Endothelial cell of umbilical vein (primary cell): ENCODE results near the gene TLR4.

ENCODE experiments used
- CTCF ChIP-seq, 2 donors: IDR thresholded peaks; 1 replicate in 1 of 2; 2 replicates in 1 of 2; pipeline ENCODE4 v1.5.1; 2011; ENCODE audit warnings: low read length in 2 of 2, mild to moderate bottlenecking in 2 of 2, moderate library complexity in 2 of 2, control low read depth in 1 of 2, inconsistent platforms in 1 of 2, low read depth in 1 of 2; ENCODE audit not compliant: insufficient read depth in 1 of 2; ENCODE audit errors: extremely low read depth in 1 of 2
- EZH2 ChIP-seq: IDR thresholded peaks from 2 replicates; pipeline ENCODE4 v1.6.1; 2012; ENCODE audit warnings: borderline replicate concordance, low read depth, mild to moderate bottlenecking, moderate library complexity, low read length, inconsistent platforms; ENCODE audit not compliant: severe bottlenecking
- FOS ChIP-seq: IDR thresholded peaks from 2 replicates; pipeline ENCODE4 v1.6.1; 2011; ENCODE audit warnings: mild to moderate bottlenecking, low read length, moderate library complexity, borderline replicate concordance; ENCODE audit not compliant: insufficient read depth
- GATA2 ChIP-seq: IDR thresholded peaks from 2 replicates; pipeline ENCODE4 v1.7.0; 2011; ENCODE audit warnings: low read depth, mild to moderate bottlenecking, moderate library complexity, mixed read lengths, low read length; ENCODE audit not compliant: insufficient read length, insufficient read depth
- JUN ChIP-seq: IDR thresholded peaks from 2 replicates; pipeline ENCODE4 v1.6.1; 2011; ENCODE audit warnings: borderline replicate concordance, low read depth; ENCODE audit not compliant: insufficient read length, insufficient read depth
- MAX ChIP-seq: IDR thresholded peaks from 2 replicates; pipeline ENCODE4 v1.6.1; 2011; ENCODE audit not compliant: insufficient read depth, insufficient read length
- MYC ChIP-seq: IDR thresholded peaks from one replicate; pipeline ENCODE4 v1.6.1; 2011; ENCODE audit warnings: mild to moderate bottlenecking, low read depth, low read length
- POLR2A ChIP-seq: IDR thresholded peaks from 2 replicates; pipeline ENCODE4 v1.6.1; 2012; ENCODE audit warnings: low read depth, mild to moderate bottlenecking, control low read depth, low read length
- POLR2AphosphoS5 ChIP-seq: IDR thresholded peaks from 2 replicates; pipeline ENCODE4 v1.6.1; 2012; ENCODE audit warnings: low read depth, mild to moderate bottlenecking, control low read depth, low read length, moderate library complexity; ENCODE audit not compliant: insufficient read depth

- no peak for TF ChIP-seq CTCF (IDR thresholded peaks at IDR 0.05; ENCODE audit: extremely low read depth in 1 of 2, insufficient read depth in 1 of 2, low read depth in 1 of 2, low read length in 2 of 2)
- TF ChIP-seq POLR2AphosphoS5 = no peak
- no peak for TF ChIP-seq FOS
- no peak for TF ChIP-seq POLR2A
- TF ChIP-seq GATA2 = no peak
- TF ChIP-seq MYC = no peak
- no peak for TF ChIP-seq JUN
- TF ChIP-seq EZH2 = no peak
- TF ChIP-seq MAX = no peak
Measured at GRCh38 chr9:117750401-117750800, 46.2 kb downstream of the TLR4 start.
